Dendritic cell treated with granulocyte-macrophage colony-stimulating factor and Interleukin-4, amounts not matched to agents 40 ng/mL and 50 ng/mL, for 4 days (primary cell): ENCODE data around the gene UBL3.
A peak's percentile ranks its signal among the peaks of the same experiment; 100 is the strongest.

Experiments used
- H3K27ac Mint-ChIP-seq: one replicate; pipeline ENCODE4 v1.8.0; 2022; ENCODE audit warnings: mild to moderate bottlenecking, mixed read lengths
- H3K27me3 Mint-ChIP-seq: one replicate; pipeline ENCODE4 v1.8.0; 2022; ENCODE audit warnings: mild to moderate bottlenecking, mixed read lengths
- H3K36me3 Mint-ChIP-seq: one replicate; pipeline ENCODE4 v1.8.0; 2022; ENCODE audit warnings: low read depth, mixed read lengths
- H3K4me1 Mint-ChIP-seq: one replicate; pipeline ENCODE4 v1.8.0; 2022; ENCODE audit warnings: low read depth, mixed read lengths
- H3K4me3 Mint-ChIP-seq: one replicate; pipeline ENCODE4 v1.8.0; 2022; ENCODE audit warnings: mild to moderate bottlenecking, moderate library complexity, mixed read lengths
- H3K9me3 Mint-ChIP-seq: one replicate; pipeline ENCODE4 v1.8.0; 2022; ENCODE audit warnings: mixed read lengths
- intact Hi-C: fragments of 100-400 bp; cut with micrococcal nuclease; formaldehyde crosslinking; loops from one replicate; pipeline ENCODE4 v1.15.0; 2022

Gene UBL3

DNA sequence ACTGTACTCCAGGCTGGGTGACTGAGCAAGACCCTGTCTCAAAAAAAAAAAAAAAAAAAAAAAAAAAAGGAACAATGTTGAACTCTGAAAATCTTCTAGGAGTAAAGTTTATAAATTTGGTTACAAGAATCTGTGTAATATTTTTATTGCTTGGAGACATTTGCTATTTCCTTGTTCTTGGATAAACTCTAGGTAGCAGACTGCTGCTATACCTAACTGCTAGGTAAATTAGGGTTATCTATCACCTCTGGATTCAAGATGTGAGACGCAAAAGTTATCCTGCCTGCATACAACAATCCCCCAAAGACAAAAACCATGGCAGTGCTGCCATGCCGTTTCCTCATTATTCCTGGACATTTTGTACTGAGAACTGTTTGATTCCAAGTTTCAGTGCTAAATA lies 33.7 kb downstream of the UBL3 start:
- Mint-ChIP-seq H3K27me3 (no peaks in the 10 kb centered on the region), H3K27ac (no peak overlapping the region), H3K4me3 (no peak overlapping the region), H3K4me1 (peaks cover 33% of the 10 kb centered on the region), H3K9me3 (no peaks in the 10 kb centered on the region), H3K36me3 (peaks cover 4% of the 10 kb centered on the region)
- intact Hi-C loops: loop anchor here (5.0 kb wide), 1 partner anchor 34 kb away; no protein-coding TSS in a partner anchor

DNA sequence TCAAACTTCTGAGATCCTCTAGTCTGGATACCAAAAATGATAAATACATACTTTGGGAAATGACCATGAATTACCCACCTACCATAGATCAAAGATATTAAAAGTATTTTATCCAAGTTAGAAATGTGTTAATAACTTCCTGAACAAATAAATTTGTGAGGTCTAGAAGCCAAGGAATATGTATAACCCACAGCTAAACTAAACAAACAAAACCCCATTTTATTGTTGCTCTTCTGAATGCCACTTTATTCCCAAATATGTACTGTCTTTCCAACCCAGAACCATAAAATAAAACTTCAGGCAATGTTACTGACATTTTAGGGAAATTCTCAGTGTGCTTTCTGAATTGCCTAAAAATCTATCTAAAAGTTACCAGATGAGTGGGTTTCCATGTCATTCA lies 35.1 kb downstream of the UBL3 start:
- H3K4me1 Mint-ChIP-seq: peaks cover 34% of the 10 kb centered on the region
- H3K27ac Mint-ChIP-seq: no peak overlapping the region
- intact Hi-C loops: loop anchor here (5.0 kb wide), 1 partner anchor 33 kb away; no protein-coding TSS in a partner anchor

DNA sequence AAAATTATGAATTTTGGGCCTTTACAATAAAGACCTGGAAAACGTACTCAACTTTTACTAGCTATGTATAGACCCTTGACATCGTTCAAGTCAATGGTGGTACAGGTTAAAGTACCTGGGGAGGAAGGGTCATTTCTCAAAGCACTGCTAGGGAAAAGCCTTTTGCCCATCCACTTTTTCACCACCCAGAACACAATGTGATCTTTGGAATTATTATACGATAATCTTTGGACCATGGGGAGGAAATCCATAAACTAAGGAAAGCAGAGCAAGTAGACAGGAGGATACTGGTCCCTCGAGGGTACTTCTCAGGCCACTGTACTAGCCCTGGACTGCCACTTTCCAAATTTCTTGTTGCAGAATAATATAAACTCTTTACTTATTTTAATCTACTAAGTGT lies 39.5 kb downstream of the UBL3 start:
- Mint-ChIP-seq H3K4me3 (no peak overlapping the region), H3K27me3 (no peaks in the 10 kb centered on the region), H3K4me1 (peaks cover 18% of the 10 kb centered on the region), H3K36me3 (peaks cover 6% of the 10 kb centered on the region), H3K9me3 (no peaks in the 10 kb centered on the region), H3K27ac (no peak overlapping the region)
- intact Hi-C loops: no loop called here

More for the DNA sequence above, 35.1 kb downstream of the UBL3 start:
- Mint-ChIP-seq H3K36me3 (peaks cover 6% of the 10 kb centered on the region), H3K9me3 (no peaks in the 10 kb centered on the region), H3K27me3 (no peaks in the 10 kb centered on the region), H3K4me3 (no peak overlapping the region)

GRCh38 chr13:29810145-29810742 lies 40.2 kb downstream of the UBL3 start:
- H3K27me3 Mint-ChIP-seq: no peaks in the 10 kb centered on the region
- no peaks in the 10 kb centered on the region for H3K9me3 Mint-ChIP-seq
- H3K4me3 Mint-ChIP-seq: no peak overlapping the region
- peaks cover 18% of the 10 kb centered on the region for H3K4me1 Mint-ChIP-seq
- no peak overlapping the region for H3K27ac Mint-ChIP-seq
- intact Hi-C loops: no loop called here
- H3K36me3 Mint-ChIP-seq: peaks cover 6% of the 10 kb centered on the region

DNA sequence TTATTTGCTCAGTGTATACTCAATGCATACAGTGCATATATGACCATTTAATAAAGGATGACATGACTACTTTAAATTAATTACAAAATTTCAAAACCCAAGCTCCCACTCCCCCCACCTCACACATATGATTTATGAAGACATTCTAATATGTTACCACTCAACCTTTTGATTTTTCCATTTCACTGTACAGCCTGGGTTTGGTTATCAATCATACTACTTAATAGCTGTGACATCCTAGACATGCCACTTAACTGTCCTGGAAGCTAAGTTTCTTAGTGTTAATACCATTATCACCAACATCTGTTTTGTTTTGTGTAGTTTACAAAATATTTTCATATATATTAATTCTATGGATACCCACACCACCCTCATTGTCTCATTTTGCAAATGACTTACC lies 42.2 kb downstream of the UBL3 start:
- H3K36me3 Mint-ChIP-seq: peaks cover 6% of the 10 kb centered on the region
- no peaks in the 10 kb centered on the region for H3K27me3 Mint-ChIP-seq
- intact Hi-C loops: no loop called here
- H3K9me3 Mint-ChIP-seq: no peaks in the 10 kb centered on the region
- no peak overlapping the region for H3K27ac Mint-ChIP-seq
- peaks cover 18% of the 10 kb centered on the region for H3K4me1 Mint-ChIP-seq
- no peak overlapping the region for H3K4me3 Mint-ChIP-seq

DNA sequence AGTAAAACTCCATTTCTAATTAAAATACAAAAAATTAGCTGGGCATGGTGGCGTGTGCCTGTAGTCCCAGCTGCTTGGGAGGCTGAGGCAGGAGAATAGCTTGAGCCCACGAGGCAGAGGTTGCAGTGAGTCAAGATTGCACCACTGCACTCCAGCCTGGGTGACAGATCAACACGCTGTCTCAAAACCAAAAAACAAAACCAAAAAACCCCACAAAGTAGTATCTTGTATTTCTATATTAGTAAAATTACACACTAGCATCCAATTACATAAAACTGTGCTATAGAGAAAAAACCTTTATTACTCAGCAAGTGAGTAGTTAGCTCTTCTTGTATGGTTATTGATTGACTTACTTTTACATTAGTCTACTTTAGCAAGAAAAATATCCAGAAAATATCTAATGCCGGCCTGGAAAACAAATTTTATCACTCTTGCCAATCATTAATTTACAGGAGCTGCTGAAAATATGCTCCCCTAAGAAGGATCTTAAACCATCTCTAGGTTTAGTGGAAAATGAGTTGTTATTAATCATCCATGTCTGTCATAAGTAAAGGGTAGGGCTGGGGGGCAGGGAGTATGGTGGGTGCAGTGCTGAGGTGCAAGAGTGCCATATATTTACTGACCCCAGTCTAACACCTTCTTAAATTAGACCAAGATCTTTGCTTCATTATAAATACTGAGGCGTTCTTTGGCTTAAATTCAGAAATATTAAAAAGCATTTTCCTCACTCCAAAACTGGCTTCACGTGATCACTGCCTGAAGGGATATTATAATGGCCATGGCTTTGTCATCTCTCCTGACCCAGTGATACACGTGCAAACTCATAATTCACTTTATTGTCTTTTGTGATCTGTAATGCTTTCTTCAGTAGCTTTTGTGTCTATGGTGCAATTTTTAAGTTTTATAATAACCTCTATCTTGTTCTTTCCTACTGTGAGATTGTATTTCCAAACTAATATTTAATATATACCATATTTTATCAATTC lies 44.1 kb downstream of the UBL3 start:
- Mint-ChIP-seq H3K27ac (no peak overlapping the region), H3K27me3 (no peaks in the 10 kb centered on the region), H3K4me3 (no peak overlapping the region), H3K36me3 (no peaks in the 10 kb centered on the region), H3K9me3 (no peaks in the 10 kb centered on the region), H3K4me1 (peaks cover 14% of the 10 kb centered on the region)
- intact Hi-C loops: no loop called here

- intact Hi-C loops: no loop called here
- Mint-ChIP-seq H3K4me1 (no peaks in the 10 kb centered on the region), H3K27me3 (no peaks in the 10 kb centered on the region), H3K4me3 (no peak overlapping the region), H3K9me3 (no peaks in the 10 kb centered on the region), H3K27ac (no peak overlapping the region), H3K36me3 (no peaks in the 10 kb centered on the region)
These were observed 47.2 kb downstream of the UBL3 start for GRCh38 chr13:29803221-29803620.

DNA sequence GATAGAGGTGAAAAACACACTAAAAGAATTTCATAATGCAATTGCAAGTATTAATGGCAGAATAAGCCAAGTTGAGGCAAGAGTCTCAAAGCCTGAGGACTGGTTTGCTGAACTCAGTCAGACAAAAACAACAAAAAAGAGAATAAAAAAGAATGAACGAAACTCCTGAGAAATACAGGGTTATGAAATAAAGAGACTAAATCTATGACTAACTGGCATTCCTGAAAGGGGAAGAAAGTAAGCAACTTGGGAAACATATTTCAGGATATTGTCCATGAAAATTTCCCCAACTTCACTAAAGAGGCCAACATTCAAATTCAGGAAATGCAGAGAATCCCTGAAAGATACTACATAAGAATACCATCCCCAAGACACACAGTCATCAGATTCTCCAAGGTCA lies 47.8 kb downstream of the UBL3 start:
- no peak overlapping the region for H3K4me3 Mint-ChIP-seq
- no peaks in the 10 kb centered on the region for H3K9me3 Mint-ChIP-seq
- H3K4me1 Mint-ChIP-seq: peaks cover 3% of the 10 kb centered on the region
- intact Hi-C loops: no loop called here
- no peak overlapping the region for H3K27ac Mint-ChIP-seq
- no peaks in the 10 kb centered on the region for H3K27me3 Mint-ChIP-seq
- H3K36me3 Mint-ChIP-seq: no peaks in the 10 kb centered on the region

GRCh38 chr13:29801737-29802305 lies 48.6 kb downstream of the UBL3 start:
- intact Hi-C loops: no loop called here
- Mint-ChIP-seq H3K4me1 (peaks cover 7% of the 10 kb centered on the region), H3K36me3 (no peaks in the 10 kb centered on the region), H3K4me3 (no peak overlapping the region), H3K27ac (peak overlapping the region; percentile 69), H3K9me3 (no peaks in the 10 kb centered on the region), H3K27me3 (no peaks in the 10 kb centered on the region)

DNA sequence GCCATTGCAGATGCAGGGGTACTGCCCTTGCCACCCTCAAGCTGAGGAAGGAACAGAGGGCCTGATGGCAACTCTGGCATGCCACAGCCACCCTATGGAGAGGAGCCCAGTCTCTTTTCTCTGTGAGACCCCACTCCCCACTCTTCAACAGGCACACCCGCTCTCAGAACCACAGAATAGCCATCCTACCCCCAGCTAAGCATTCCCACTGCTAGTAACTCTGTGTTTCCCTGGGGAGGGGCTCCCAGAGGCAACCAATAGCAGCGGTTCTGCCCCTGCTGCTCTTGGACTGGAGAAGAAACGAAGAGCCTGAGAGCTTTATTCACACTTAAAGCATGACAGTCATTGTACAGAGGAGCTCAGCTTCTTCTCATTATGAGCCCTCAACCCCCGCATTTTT lies 49.3 kb downstream of the UBL3 start:
- Mint-ChIP-seq H3K9me3 (no peaks in the 10 kb centered on the region), H3K27ac (peak overlapping the region; percentile 69), H3K36me3 (no peaks in the 10 kb centered on the region), H3K4me3 (no peak overlapping the region), H3K27me3 (no peaks in the 10 kb centered on the region), H3K4me1 (peaks cover 7% of the 10 kb centered on the region)
- intact Hi-C loops: no loop called here

GRCh38 chr13:29800687-29801086 lies 49.7 kb downstream of the UBL3 start:
- H3K4me1 Mint-ChIP-seq: peaks cover 7% of the 10 kb centered on the region
- H3K27ac Mint-ChIP-seq: peak overlapping the region; percentile 69
- no peaks in the 10 kb centered on the region for H3K27me3 Mint-ChIP-seq
- H3K36me3 Mint-ChIP-seq: no peaks in the 10 kb centered on the region
- intact Hi-C loops: no loop called here
- H3K4me3 Mint-ChIP-seq: no peak overlapping the region
- no peaks in the 10 kb centered on the region for H3K9me3 Mint-ChIP-seq

GRCh38 chr13:29799041-29799440 lies 51.4 kb downstream of the UBL3 start:
- H3K9me3 Mint-ChIP-seq: no peaks in the 10 kb centered on the region
- H3K36me3 Mint-ChIP-seq: no peaks in the 10 kb centered on the region
- H3K27me3 Mint-ChIP-seq: no peaks in the 10 kb centered on the region
- no peak overlapping the region for H3K27ac Mint-ChIP-seq
- no peak overlapping the region for H3K4me3 Mint-ChIP-seq
- intact Hi-C loops: no loop called here
- H3K4me1 Mint-ChIP-seq: peaks cover 16% of the 10 kb centered on the region

DNA sequence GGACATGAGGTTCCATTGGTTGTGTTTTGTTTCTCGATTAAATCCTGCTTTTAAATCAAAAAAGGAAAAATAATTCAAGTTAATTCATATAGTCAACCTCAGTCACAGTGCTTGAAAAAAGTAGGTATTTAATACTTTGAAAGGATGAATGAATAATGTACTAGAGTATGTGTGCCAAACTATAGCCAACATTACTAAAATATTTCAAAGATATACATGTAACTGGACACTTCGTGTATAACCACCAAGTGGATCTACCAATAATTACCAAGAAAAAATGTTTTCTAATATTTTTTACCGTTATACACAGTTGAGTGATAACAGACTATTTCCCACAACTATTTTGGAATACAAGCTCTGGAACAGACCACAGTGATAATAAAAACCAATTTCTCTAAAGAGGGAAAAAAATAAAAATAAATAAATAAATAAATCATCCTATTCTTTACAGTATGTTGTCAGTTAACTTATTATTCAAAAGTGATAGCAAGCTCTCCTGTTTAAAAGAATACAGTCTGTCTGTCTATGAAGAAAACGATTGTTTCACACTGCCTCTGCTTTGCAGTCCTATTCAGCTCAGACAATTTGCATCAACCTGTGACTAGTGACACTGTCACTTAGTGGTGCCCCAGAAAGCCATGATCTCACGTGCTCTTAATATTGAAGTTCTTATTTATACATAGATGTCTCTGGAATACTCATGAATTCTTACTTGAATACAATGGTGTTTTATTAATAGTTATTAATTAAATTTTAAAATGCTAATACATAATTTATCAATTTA lies 58.2 kb downstream of the UBL3 start:
- peaks cover 44% of the 10 kb centered on the region for H3K4me1 Mint-ChIP-seq
- no peaks in the 10 kb centered on the region for H3K36me3 Mint-ChIP-seq

More for the DNA sequence above, 58.2 kb downstream of the UBL3 start:
- Mint-ChIP-seq H3K4me3 (no peak overlapping the region), H3K9me3 (no peaks in the 10 kb centered on the region), H3K27me3 (no peaks in the 10 kb centered on the region), H3K27ac (no peak overlapping the region)
- intact Hi-C loops: no loop called here
